ENCODE results near the gene CDC42EP3.

Gene CDC42EP3

DNA sequence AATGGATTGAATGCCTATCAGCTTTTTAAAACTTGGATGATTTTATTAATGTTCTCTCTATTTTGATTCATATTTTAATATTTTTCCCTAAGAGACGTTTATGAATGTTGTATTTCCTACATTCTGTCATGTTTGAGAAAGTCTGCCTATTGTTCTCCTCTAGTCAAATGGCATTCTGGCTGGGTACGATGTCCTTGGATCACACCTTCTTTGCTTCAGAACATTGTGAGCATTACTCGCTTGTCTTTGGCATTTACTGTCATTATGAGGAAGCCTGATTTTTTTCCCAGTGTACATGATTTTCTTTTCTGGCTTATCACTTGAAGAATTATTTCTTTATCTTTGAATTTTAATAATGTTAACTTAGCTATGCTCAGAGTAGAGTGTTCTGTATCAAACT lies 78.4 kb downstream of the CDC42EP3 start:
- TF ChIP-seq, protein P1, sequence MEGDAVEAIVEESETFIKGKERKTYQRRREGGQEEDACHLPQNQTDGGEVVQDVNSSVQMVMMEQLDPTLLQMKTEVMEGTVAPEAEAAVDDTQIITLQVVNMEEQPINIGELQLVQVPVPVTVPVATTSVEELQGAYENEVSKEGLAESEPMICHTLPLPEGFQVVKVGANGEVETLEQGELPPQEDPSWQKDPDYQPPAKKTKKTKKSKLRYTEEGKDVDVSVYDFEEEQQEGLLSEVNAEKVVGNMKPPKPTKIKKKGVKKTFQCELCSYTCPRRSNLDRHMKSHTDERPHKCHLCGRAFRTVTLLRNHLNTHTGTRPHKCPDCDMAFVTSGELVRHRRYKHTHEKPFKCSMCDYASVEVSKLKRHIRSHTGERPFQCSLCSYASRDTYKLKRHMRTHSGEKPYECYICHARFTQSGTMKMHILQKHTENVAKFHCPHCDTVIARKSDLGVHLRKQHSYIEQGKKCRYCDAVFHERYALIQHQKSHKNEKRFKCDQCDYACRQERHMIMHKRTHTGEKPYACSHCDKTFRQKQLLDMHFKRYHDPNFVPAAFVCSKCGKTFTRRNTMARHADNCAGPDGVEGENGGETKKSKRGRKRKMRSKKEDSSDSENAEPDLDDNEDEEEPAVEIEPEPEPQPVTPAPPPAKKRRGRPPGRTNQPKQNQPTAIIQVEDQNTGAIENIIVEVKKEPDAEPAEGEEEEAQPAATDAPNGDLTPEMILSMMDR (IDR thresholded peaks at IDR 0.05), result no peak
- Mint-ChIP-seq H3K9me3 (peaks cover 42% of the 10 kb centered on the region), H3K36me3 (ENCODE audit: low read depth) (peaks cover 4% of the 10 kb centered on the region), H3K4me1 (peaks cover 7% of the 10 kb centered on the region), H3K4me3 (no peak overlapping the region), H3K27me3 (ENCODE audit: low read depth, poor library complexity) (no peaks in the 10 kb centered on the region), H3K27ac (no peak overlapping the region)
- no peak for DNase-seq
